A673 (cell line): ENCODE measurements around the gene SRPRB. TPM values are rescaled to one million over a fixed set of nuclear protein-coding genes. Genes with fewer than 3 reads are reported as not detected.

Experiments
- BruUV-seq: library from RNA; stranded (reverse); fragments of 400-500 nt; replicated peaks from 2 replicates; lab custom pipeline; 2021; lab: Mats Ljungman, UMichigan
- CTCF ChIA-PET: fragments of 300-600 bp; sonication (Branson Sonifier 250); formaldehyde crosslinking; loops from one replicate; lab custom pipeline; 2022; ENCODE audit warnings: antibody characterized with exemption; lab: Charles Lee
- POLR2A ChIA-PET: fragments of 300-600 bp; sonication (Branson Sonifier 250); formaldehyde crosslinking; loops from one replicate; lab custom pipeline; 2022; ENCODE audit warnings: antibody characterized with exemption; ENCODE audit not compliant: low non-redundant PET; lab: Charles Lee
- DNase-seq: peaks from one replicate; pipeline ENCODE4 v3.0.0-alpha.2; 2015; ENCODE audit warnings: low spot score
- H3K27ac ChIP-seq: fragments of 200-600 bp; sonication (generic); 2 replicates; pipeline ENCODE4 v1.5.1; 2016; ENCODE audit warnings: mixed run types, low read depth, mild to moderate bottlenecking, mixed read lengths, antibody characterized with exemption, low read length; ENCODE audit not compliant: poor library complexity, severe bottlenecking
- H3K27me3 ChIP-seq: fragments of 200-600 bp; sonication (generic); replicated peaks from 2 replicates; pipeline ENCODE4 v1.6.1; 2017; ENCODE audit warnings: mixed run types, low read depth, mild to moderate bottlenecking, mixed read lengths, antibody characterized with exemption, low read length; ENCODE audit not compliant: insufficient read depth, poor library complexity
- H3K36me3 ChIP-seq: fragments of 200-600 bp; sonication (generic); 2 replicates; pipeline ENCODE4 v1.6.1; 2016; ENCODE audit warnings: mixed run types, mild to moderate bottlenecking, mixed read lengths, antibody characterized with exemption, low read length; ENCODE audit not compliant: insufficient read depth, poor library complexity, severe bottlenecking
- H3K4me1 ChIP-seq: fragments of 200-600 bp; sonication (generic); 2 replicates; pipeline ENCODE4 v1.6.1; 2017; ENCODE audit warnings: mixed run types, mild to moderate bottlenecking, mixed read lengths, antibody characterized with exemption, low read length; ENCODE audit not compliant: insufficient read depth, poor library complexity, severe bottlenecking
- H3K4me3 ChIP-seq: fragments of 200-600 bp; sonication (generic); 2 replicates; pipeline ENCODE4 v1.5.1; 2016; ENCODE audit warnings: low read depth, mixed run types, mild to moderate bottlenecking, mixed read lengths, low read length; ENCODE audit not compliant: poor library complexity, severe bottlenecking
- H3K9me3 ChIP-seq: fragments of 200-600 bp; sonication (generic); 2 replicates; pipeline ENCODE4 v1.6.1; 2016; ENCODE audit warnings: mixed run types, low read depth, mild to moderate bottlenecking, mixed read lengths, antibody characterized with exemption, low read length; ENCODE audit not compliant: poor library complexity, severe bottlenecking
- EZH2 ChIP-seq: fragments of 200-600 bp; sonication (generic); IDR thresholded peaks from 2 replicates; pipeline ENCODE4 v1.6.1; 2017; ENCODE audit warnings: borderline replicate concordance, low read depth, mild to moderate bottlenecking, mixed read lengths, antibody characterized with exemption, low read length; ENCODE audit not compliant: poor library complexity, severe bottlenecking
- intact Hi-C: fragments of 100-400 bp; cut with micrococcal nuclease; formaldehyde crosslinking; loops from one replicate; pipeline ENCODE4 v1.10.0; 2022; ENCODE audit not compliant: unreplicated experiment
- total RNA-seq: library from RNA; stranded (reverse); gene quantifications from 2 replicates; pipeline ENCODE4 v1.2.3, GENCODE V29; 2021
- TF ChIP-seq, protein P1 (sequence below): fragments of 300-800, 200-600 bp; sonication (generic); conservative IDR thresholded peaks from 2 replicates; pipeline ENCODE4 v1.5.1; 2017; ENCODE audit warnings: low read depth, mild to moderate bottlenecking, antibody characterized with exemption, low read length, moderate library complexity, mixed read lengths

Gene SRPRB
- total RNA-seq, 1 experiment from 2014 or later: 64.2 TPM

DNA sequence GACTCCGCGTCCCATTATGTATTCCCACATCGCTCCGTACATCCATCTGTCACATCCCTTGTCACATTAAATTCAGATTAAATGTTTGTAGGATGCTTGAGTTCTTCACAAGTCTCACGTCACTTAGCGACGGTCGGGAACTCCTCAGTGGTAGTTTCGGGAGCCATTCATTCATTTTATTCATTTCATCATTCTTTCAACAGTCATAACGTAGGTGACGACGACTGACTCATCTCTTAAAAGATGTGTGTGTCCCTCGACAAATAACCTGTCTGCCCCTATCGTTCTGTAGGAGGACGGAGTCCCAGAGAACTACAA lies 272 bp upstream of the SRPRB start:
- Histone ChIP-seq H3K4me1 (no peaks in the 10 kb centered on the region), H3K27ac (no peak overlapping the region), H3K9me3 (no peaks in the 10 kb centered on the region), H3K36me3 (peaks cover 18% of the 10 kb centered on the region), H3K4me3 (peak overlapping the region; percentile 92), H3K27me3 (peaks cover 7% of the 10 kb centered on the region)
- intact Hi-C loops: loop anchor here (2.0 kb wide), 1 partner anchor 145 kb away; the partner anchor contains the start of gene TOPBP1
- DNase-seq: no peak
- CTCF ChIA-PET: no interaction called here
- TF ChIP-seq EZH2: no peak
- TF ChIP-seq, protein P1, sequence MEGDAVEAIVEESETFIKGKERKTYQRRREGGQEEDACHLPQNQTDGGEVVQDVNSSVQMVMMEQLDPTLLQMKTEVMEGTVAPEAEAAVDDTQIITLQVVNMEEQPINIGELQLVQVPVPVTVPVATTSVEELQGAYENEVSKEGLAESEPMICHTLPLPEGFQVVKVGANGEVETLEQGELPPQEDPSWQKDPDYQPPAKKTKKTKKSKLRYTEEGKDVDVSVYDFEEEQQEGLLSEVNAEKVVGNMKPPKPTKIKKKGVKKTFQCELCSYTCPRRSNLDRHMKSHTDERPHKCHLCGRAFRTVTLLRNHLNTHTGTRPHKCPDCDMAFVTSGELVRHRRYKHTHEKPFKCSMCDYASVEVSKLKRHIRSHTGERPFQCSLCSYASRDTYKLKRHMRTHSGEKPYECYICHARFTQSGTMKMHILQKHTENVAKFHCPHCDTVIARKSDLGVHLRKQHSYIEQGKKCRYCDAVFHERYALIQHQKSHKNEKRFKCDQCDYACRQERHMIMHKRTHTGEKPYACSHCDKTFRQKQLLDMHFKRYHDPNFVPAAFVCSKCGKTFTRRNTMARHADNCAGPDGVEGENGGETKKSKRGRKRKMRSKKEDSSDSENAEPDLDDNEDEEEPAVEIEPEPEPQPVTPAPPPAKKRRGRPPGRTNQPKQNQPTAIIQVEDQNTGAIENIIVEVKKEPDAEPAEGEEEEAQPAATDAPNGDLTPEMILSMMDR: no peak
- no TSS peak for BruUV-seq
- POLR2A ChIA-PET: no interaction called here

DNA sequence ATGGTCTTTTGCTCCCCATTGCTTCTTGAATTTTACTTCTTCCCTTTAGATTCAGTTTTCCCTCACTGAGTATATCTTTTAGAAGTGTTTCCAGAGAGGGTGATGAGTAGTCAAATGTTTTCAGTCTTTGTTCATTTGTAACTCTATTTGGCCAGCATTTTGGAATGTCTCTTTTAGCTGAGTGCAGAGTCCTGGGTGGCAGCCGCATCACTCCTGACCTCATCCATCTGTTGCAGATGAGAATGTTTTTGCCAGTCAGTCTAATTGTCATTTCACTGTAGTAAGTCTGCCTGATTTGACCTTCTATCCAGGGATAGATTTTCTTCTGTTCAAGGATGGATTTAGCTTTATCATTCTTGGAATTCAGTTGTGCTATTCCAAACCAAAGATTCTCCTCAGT lies 7.3 kb downstream of the SRPRB start:
- CTCF ChIA-PET: no interaction called here
- TF ChIP-seq EZH2: no peak
- TF ChIP-seq, protein P1: no peak
- POLR2A ChIA-PET: no interaction called here
- no peaks in the 10 kb centered on the region for H3K4me1 ChIP-seq
- intact Hi-C loops: loop anchor here (10.0 kb wide), 1 partner anchor 402 kb away; no protein-coding TSS in a partner anchor
- BruUV-seq: no TSS peak
- no peak overlapping the region for H3K27ac ChIP-seq
- no peaks in the 10 kb centered on the region for H3K27me3 ChIP-seq
- peaks cover 56% of the 10 kb centered on the region for H3K36me3 ChIP-seq
- H3K4me3 ChIP-seq: no peak overlapping the region
- no peak for DNase-seq
- no peaks in the 10 kb centered on the region for H3K9me3 ChIP-seq

DNA sequence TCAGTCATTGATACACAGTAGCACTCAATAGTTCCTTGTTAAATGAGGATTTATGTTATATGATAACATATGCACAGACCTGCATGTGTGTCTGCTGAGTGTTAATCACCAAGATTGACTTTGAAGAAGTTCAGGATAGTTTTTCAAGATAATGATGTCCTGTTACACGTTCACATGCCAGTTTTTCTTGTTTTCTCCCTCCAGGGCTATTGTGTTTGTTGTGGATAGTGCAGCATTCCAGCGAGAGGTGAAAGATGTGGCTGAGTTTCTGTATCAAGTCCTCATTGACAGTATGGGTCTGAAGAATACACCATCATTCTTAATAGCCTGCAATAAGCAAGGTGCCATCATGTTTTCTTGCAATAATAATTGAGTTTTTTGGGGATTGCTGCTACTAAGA lies 9.8 kb downstream of the SRPRB start:
- intact Hi-C loops: loop anchor here (10.0 kb wide), 1 partner anchor 399 kb away; no protein-coding TSS in a partner anchor
- Histone ChIP-seq H3K4me3 (no peak overlapping the region), H3K27me3 (no peaks in the 10 kb centered on the region), H3K36me3 (peaks cover 51% of the 10 kb centered on the region), H3K27ac (no peak overlapping the region), H3K9me3 (no peaks in the 10 kb centered on the region), H3K4me1 (no peaks in the 10 kb centered on the region)
- ChIA-PET CTCF (no interaction called here), POLR2A (no interaction called here)
- no peak for TF ChIP-seq EZH2
- TF ChIP-seq, protein P1: no peak
- no TSS peak for BruUV-seq
- DNase-seq: no peak
